ENCODE measurements around the gene ARHGAP8. TPM values are rescaled to one million over a fixed set of nuclear protein-coding genes. Genes with fewer than 3 reads are reported as not detected.

ARHGAP8 gene
- total RNA-seq, 2 experiments from 2014 or later: 5.7 to 6.3 TPM

DNA sequence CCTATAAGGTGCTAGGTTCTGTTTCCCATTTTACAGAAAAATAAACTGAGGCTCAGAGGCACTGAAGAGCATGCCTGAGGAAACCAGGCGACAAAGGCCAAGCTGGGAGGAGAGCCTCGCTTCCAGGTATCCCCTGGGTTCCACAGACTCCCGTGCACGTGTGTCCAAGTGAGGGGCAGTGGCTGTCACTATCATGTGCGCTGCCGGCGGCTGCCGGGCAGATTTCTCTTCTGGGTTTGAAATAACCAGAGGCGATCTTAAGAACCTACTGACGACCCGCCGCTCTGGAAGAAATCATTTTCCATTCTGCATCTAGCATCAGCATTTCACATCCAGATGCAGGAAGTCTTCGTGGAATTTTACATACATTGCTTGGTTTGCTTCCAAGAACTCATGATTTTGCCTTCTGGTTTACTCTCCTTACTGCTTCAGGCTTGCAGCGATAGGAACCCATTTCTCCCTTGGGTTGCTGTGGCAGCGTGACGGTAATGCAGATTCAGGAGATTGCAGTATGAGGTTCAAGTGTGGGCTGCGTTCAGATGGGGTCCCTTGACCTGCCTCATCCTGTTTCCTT is 28.6 kb downstream of the ARHGAP8 start:
- Mint-ChIP-seq H3K27ac (no peak overlapping the region), H3K4me3 (no peak overlapping the region), H3K36me3 (ENCODE audit: low read depth) (no peaks in the 10 kb centered on the region), H3K4me1 (ENCODE audit: low read depth) (no peaks in the 10 kb centered on the region), H3K27me3 (peaks cover 25% of the 10 kb centered on the region), H3K9me3 (no peaks in the 10 kb centered on the region)
- DNase-seq: no peak
- TF ChIP-seq, protein P1, sequence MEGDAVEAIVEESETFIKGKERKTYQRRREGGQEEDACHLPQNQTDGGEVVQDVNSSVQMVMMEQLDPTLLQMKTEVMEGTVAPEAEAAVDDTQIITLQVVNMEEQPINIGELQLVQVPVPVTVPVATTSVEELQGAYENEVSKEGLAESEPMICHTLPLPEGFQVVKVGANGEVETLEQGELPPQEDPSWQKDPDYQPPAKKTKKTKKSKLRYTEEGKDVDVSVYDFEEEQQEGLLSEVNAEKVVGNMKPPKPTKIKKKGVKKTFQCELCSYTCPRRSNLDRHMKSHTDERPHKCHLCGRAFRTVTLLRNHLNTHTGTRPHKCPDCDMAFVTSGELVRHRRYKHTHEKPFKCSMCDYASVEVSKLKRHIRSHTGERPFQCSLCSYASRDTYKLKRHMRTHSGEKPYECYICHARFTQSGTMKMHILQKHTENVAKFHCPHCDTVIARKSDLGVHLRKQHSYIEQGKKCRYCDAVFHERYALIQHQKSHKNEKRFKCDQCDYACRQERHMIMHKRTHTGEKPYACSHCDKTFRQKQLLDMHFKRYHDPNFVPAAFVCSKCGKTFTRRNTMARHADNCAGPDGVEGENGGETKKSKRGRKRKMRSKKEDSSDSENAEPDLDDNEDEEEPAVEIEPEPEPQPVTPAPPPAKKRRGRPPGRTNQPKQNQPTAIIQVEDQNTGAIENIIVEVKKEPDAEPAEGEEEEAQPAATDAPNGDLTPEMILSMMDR (IDR thresholded peaks at IDR 0.05): no peak
- H3K4me1 ChIP-seq (ENCODE audit: insufficient read depth, low read length): no peaks in the 10 kb centered on the region
- POLR2A ChIA-PET: no interaction called here
- no peaks in the 10 kb centered on the region for H3K9me3 ChIP-seq (ENCODE audit: control insufficient read depth in 1 of 2, insufficient read depth in 1 of 2, low read length in 2 of 2)
- no peaks in the 10 kb centered on the region for H3K36me3 ChIP-seq (ENCODE audit: insufficient read depth, low read length)
- H3K4me3 ChIP-seq (ENCODE audit: low read length): no peak overlapping the region
- intact Hi-C loops (cut with DNase I, micrococcal nuclease): no loop called here
- no peak overlapping the region for H3K27ac ChIP-seq (ENCODE audit: low read depth in 1 of 2, low read length in 2 of 2)
- peaks cover 0 to 4% of the 10 kb centered on the region in 2 experiments for H3K27me3 ChIP-seq (ENCODE audit: control insufficient read depth in 1 of 2, insufficient read depth in 2 of 2, low read length in 2 of 2)
- ATAC-seq (ENCODE audit: poor library complexity): no peak
- CTCF ChIA-PET: no interaction called here

DNA sequence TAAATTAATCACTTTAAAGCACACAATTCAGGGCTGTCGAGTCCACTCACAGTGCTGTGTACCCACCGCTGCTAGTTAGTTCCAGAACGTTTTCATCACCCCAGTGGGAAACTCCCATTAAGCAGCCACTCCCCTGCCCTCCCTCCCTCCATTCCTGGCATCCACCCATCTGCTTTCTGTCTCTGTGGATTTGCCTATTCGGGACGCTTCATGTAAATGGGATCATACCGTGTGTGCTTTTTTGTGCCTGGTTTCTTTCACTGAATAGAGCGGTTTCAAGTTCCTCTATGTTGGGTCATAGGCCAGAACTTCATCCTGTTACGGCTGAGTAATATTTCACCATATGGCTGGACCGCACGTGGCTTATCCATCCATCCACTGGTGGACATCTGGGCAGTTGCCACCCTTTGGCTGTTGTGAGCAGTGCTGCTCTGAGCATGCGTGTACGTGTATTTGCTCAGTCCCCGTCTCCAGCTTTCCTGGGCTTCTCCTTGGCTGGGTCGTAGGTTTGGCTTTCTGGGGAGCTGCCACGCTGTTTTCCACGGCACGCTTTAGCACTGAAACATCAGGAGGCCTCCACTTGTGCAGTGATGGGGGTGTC is 30.1 kb downstream of the ARHGAP8 start:
- ChIA-PET CTCF (no interaction called here), POLR2A (no interaction called here)
- Histone ChIP-seq H3K27ac (ENCODE audit: low read depth in 1 of 2, low read length in 2 of 2) (no peak overlapping the region), H3K4me1 (ENCODE audit: insufficient read depth, low read length) (no peaks in the 10 kb centered on the region), H3K27me3 (ENCODE audit: control insufficient read depth in 1 of 2, insufficient read depth in 2 of 2, low read length in 2 of 2) (peaks cover 0 to 4% of the 10 kb centered on the region in 2 experiments), H3K9me3 (ENCODE audit: control insufficient read depth in 1 of 2, insufficient read depth in 1 of 2, low read length in 2 of 2) (no peaks in the 10 kb centered on the region), H3K36me3 (ENCODE audit: insufficient read depth, low read length) (no peaks in the 10 kb centered on the region), H3K4me3 (ENCODE audit: low read length) (no peak overlapping the region)
- ATAC-seq (ENCODE audit: poor library complexity) (no peak), DNase-seq (no peak)
- Mint-ChIP-seq H3K9me3 (no peaks in the 10 kb centered on the region), H3K36me3 (ENCODE audit: low read depth) (no peaks in the 10 kb centered on the region), H3K27me3 (peaks cover 25% of the 10 kb centered on the region), H3K4me3 (no peak overlapping the region), H3K27ac (no peak overlapping the region), H3K4me1 (ENCODE audit: low read depth) (no peaks in the 10 kb centered on the region)
- intact Hi-C loops (cut with DNase I, micrococcal nuclease): no loop called here
- TF ChIP-seq, protein P1 (IDR thresholded peaks at IDR 0.05): no peak

DNA sequence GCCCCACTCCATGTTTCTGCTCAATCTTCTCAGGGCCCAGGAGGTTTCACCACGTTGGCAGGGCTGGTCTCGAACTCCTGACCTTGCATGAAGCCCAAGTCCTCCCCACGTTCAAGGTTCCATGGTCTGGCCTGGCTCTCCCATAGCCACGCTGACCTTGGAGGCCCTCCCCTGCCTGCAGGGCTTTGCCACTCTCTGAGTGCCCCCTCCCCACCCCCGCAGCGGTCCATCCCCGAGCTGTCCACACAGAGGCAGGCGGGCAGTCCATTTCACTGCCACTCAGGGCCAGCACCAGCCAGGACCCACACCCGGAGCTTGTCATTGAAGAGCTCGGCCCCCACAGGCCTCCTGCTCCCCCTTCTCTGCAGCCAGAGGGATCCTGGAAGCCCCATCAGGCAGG is 30.7 kb downstream of the ARHGAP8 start:
- ATAC-seq (ENCODE audit: poor library complexity): no peak
- intact Hi-C loops (cut with DNase I, micrococcal nuclease): no loop called here

More for the DNA sequence above, 30.7 kb downstream of the ARHGAP8 start:
- H3K4me3 Mint-ChIP-seq: no peak overlapping the region
- H3K27me3 Mint-ChIP-seq: peaks cover 25% of the 10 kb centered on the region
- H3K27ac Mint-ChIP-seq: no peak overlapping the region
- H3K9me3 Mint-ChIP-seq: no peaks in the 10 kb centered on the region
- TF ChIP-seq, protein P1 (IDR thresholded peaks at IDR 0.05): no peak
- no peaks in the 10 kb centered on the region for H3K4me1 Mint-ChIP-seq (ENCODE audit: low read depth)
- H3K4me1 ChIP-seq (ENCODE audit: insufficient read depth, low read length): no peaks in the 10 kb centered on the region
- POLR2A ChIA-PET: no interaction called here
- peaks cover 0 to 4% of the 10 kb centered on the region in 2 experiments for H3K27me3 ChIP-seq (ENCODE audit: control insufficient read depth in 1 of 2, insufficient read depth in 2 of 2, low read length in 2 of 2)
- no peaks in the 10 kb centered on the region for H3K9me3 ChIP-seq (ENCODE audit: control insufficient read depth in 1 of 2, insufficient read depth in 1 of 2, low read length in 2 of 2)
- DNase-seq: no peak
- CTCF ChIA-PET: no interaction called here
- no peak overlapping the region for H3K27ac ChIP-seq (ENCODE audit: low read depth in 1 of 2, low read length in 2 of 2)
- no peaks in the 10 kb centered on the region for H3K36me3 ChIP-seq (ENCODE audit: insufficient read depth, low read length)
- no peaks in the 10 kb centered on the region for H3K36me3 Mint-ChIP-seq (ENCODE audit: low read depth)
- no peak overlapping the region for H3K4me3 ChIP-seq (ENCODE audit: low read length)
